Left hindlimb (tissue), 1 donor: Measurements from ENCODE around the gene TMEM236.

Experiments used
- DNase-seq: peaks from one replicate; pipeline ENCODE4 v3.0.0-alpha.2; 2018

The TMEM236 gene

DNA sequence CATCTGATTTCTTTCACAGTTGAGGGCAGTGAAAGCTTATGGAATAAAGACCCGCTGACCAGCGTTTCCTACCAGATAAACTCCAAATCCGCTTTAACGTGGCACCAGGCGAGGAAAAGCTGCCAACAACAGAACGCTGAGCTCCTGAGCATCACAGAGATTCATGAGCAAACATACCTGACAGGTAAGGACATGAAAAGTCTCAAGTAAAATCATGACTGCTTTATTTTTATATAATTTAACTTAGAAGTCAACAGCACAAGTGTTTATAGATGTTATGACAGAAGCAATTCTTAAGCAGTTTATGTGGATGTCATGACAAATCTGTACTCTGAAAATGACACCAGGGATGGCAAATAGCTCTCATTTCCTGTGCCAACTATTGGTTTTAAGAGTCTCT lies 81.7 kb downstream of the TMEM236 start:
- DNase-seq, result no peak

DNA sequence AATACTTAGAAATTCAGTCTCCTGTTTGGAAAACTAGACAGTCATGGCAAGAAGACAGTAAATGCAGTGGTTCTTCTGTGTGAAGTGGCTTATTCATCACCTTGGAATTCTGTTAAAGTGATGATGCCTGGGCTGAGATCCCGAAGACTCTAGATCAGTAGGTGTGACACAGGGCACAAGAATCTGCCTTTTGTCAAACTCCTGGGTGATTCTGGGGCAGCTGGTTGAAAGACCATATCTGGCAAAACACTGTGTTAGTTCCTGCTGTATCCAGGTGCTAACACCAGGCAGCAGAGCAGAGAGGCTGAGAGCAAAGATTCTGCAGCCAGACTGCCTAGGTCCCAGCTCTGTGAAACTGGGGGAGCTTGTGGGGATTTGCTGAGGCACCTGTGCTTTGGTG lies 83.7 kb downstream of the TMEM236 start:
- no peak for DNase-seq

DNA sequence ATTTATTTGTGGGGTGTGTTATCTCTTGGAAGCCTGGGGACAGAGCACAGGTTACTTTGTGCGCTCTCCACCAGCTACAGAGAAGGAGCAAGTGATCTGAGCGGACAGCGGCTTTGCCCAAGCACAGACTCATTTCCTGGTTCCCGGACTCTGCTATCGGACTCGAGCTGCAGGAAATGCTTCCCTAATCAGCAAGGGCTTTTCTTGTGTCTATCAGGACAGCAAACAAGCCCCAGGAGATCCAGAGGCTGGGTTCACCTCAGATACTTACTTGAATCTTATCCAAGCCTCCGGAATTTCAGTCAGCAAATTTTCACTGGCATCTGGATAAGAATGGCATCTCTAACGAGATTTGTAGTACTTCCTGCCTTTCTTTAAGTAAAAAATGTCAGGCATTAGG lies 84.9 kb downstream of the TMEM236 start:
- DNase-seq, result no peak

DNA sequence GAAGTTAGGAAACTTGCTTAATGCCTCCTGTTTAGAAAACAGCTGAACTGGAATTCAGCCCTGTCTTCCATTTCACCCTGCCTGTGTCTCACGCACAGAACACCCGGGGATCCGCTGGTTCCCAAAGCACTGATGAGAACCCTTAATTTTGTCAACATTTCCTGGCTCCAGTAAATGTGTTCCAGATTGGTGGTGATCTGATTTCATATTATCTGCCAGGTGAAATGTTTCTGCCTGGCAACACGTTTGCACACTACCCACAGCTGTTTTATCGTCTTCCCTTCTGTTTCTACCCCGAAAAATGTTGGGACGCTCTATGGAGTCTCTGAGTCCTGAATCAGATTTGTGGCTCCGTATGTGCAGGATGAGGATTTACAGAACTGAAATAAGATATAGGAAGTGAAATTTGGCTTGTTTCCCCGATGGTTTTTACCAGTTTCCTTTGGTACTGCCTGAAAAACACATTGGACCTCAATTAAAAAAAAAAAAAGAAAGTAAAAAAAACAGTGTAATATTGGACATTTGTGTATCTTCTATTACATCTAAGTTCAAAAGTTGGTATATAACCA lies 86.2 kb downstream of the TMEM236 start:
- DNase-seq, result no peak

DNA sequence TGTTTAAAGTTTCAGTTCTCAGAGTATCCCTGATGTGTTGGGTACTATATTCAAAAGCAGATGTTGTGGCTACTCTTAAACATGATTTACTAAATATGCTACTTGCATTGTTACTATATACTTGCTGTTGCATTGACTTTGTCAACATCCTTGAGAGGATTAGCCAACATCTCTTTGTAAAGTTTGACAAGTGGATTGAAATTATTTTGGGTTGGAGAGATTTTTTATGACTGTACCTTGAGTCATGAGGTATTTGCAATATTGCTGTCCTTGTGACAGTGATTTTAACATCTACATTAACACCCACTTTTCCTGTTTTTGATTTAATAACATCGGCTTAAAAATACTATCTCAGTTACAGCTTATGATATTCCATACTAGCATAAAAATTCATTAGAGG lies 89.0 kb downstream of the TMEM236 start:
- no peak for DNase-seq

DNA sequence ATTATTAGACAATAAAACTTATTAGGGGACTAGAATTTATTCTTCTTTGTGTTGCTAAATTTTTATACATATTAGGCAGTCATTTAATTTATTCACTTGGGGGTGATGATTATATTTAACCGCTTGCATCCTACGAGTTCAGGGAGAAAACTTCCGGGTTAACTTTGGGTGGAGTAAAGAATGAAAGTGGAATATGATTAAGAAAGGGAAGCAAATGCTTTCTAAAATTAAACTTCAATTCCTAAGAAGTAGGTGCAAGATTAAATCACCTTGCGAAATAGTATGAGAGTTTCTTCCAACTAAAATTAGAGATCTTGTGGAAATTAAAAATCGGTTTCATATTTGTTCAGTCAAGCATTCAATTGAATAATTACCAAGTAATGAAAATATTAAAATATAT lies 90.6 kb downstream of the TMEM236 start:
- DNase-seq, result no peak

DNA sequence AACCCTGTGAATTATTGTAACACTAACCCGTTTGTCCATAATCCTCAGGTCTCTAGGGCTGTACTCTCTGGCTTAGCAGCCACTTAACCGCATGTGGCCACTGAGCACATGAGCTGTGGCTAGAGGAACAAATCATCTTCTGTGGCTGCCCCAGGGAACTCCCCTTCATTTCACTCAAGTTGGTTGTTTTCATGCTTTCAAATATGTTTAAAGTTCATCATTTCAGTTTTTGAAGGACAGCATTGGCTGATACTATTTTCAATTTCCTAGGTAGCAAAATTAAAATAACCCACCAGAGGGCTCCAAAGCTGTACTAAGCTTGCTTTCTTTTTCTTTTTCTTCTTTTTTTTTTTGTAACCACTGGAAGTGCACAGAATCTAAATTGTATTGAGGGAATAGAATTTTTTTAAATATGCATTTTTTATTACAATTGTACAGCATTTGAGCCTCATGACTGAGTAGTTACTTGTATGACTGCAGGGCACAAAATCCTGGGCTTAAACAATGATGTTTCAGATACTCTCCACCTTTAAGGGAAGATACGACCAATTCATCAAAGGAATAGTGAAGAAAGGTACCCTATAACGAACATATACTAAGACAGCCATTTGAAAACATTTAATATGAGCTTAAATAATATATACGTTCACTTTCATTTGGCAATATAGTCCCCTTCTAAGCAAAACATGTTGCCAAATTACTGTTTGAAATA lies 95.7 kb downstream of the TMEM236 start:
- DNase-seq, result no peak

DNA sequence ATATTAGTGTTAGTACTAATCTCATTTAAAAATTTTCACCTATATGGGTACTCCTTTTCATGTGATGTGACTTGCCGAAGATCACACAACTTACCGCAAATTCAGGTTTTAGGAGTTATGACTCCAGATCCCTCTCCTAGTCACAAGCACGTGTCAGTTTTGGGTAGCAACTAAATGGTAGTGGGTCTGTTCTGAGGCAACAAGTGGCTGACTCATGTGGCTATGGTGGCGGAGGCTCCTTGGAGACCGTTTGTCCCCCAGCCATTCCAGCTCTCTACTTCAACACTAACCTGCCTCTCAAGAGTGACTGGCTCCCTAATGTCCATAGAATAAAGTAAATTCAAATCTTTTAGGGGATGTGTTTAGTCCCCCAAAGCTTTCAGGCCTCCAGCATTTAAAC lies 96.6 kb downstream of the TMEM236 start:
- DNase-seq, result no peak
